ENCODE results near the gene PTPRN2.

The PTPRN2 gene

DNA sequence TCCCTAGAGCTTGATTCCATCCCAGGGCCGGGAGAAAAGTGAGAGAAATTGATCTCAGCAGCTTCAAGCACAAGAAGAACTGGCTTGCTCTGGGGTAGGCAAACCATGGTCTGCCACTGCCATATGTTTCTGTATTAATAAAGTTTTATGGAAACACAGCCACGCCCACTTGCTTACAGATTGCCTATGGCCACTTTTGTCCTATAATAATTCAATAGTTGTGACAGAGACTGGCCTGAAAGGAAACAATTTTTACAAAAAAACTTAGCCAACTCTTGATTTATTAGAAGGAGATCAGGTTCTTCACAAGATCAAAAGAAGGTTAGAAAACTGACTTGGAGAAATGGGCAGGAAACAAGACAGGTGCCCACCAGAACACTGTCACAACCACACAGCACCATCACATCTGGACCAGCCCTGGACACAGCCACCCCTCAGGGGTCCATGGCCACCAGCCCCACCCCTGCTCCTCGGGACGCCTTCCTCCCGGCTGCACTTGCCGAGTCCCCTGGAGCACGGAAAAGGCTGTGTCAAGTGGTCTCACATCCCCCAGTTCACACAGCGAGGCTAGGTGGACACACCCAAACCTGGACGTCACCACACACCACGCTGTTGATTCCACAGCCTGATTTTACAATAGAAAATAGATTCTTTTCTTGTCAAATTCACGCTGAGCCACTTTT is 85.4 kb downstream of the PTPRN2 start:
- intact Hi-C loops (cut with DNase I) = no loop called here
- no peak for DNase-seq

DNA sequence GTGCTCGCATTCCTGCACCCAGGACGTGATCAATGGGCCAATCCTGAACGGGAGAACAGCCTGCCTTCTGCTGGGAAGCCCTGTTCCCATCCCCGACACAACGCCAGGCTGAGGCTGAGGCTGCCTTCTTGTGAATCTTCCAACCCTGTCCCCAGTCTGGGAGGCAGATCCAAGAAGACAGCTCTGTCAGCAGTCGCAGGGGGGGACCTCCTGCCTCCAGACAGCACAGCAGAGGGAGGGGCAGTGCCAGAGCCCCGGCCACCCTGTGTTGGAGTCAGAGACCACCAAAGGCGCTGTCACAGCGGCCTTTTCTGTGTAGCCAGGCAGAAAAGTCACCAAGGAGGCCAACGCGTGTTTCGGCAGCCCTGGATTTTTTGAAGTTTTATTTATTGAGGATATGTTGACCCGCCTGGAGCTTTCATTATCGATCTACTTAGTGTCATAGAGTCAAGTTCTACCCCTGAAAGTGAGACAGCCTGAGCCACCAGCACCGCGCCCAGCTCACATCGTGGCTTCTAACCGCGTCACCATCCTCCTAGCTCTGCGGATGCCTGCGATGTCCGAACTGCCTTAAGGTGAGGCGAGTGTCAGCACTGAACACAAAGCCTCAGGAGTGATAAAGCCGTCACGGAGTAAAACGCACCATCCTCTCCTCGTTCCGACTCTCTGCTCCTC is 86.1 kb downstream of the PTPRN2 start:
- intact Hi-C loops (cut with DNase I) = no loop called here
- peak in 2 of 42 donors; percentile 28 to 55 for DNase-seq

DNA sequence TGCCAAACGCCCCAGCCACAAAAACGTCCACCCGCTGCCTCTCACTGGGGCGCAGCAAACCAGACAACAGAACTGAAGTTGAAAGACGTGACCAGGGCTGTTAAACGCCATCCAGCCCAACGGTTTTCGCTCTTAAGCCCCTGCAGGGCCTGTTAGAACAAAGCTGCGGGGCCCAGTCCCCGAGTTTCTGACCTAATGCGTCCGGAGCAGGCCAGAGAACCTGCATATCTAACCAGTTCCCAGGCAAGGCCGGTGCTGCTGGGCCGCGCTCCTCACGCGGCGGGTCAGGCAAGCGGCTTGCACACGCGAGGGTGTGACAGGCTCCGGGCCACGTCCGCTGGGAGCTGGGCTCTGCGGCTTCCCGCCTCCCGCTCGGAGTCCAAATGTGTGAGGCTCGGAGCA is 87.0 kb downstream of the PTPRN2 start:
- intact Hi-C loops (cut with DNase I) = no loop called here
- DNase-seq = peak in 2 of 42 donors; percentile 28 to 42

DNA sequence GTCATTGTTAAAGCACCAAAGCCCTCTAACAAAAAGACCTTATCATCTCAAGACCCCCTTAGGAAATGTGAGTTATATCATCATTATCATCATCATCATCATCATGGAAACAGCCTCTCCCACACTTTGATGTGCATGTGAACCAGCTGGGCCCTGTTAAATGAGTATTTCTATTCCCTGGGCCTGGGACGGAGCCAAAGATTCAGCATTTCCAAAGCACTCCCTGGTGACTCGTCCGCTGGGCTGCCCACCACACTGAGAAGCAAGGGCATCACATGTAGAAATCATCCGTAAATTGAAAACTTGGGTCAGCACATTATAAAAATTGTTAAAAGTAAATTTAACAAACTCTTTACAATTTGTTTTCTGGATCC is 88.6 kb downstream of the PTPRN2 start:
- intact Hi-C loops (cut with DNase I) = no loop called here
- DNase-seq = no peak

DNA sequence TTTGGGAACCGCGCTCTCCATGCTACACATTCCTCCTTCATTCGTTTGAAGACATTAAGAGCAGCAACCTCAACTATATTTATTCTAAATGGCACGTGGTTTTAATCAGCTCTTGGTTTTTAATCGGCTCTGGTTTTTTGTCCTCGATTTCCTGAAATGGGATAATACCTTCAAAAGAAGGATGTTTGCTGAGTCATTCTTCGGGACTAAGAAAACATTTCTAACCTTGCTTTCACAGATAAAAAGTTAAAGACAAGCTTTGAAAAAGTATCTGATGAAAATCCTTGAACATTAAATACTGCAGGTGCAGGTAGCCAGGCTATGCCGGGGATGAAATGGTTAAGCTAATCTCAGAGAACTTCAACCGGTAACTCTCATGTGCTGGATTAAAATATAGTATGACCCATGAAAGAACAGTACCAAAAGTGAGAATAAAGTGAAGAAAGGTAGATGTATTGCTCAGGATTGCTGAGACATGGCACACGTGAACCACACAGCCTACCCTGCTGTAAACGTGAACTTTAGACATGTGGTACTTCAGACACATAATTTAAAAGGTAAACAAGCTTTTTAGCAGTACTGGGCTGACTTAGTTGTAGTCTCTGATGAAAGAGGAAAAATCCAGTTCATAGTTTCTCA is 89.1 kb downstream of the PTPRN2 start:
- intact Hi-C loops (cut with DNase I) = no loop called here
- DNase-seq = no peak

DNA sequence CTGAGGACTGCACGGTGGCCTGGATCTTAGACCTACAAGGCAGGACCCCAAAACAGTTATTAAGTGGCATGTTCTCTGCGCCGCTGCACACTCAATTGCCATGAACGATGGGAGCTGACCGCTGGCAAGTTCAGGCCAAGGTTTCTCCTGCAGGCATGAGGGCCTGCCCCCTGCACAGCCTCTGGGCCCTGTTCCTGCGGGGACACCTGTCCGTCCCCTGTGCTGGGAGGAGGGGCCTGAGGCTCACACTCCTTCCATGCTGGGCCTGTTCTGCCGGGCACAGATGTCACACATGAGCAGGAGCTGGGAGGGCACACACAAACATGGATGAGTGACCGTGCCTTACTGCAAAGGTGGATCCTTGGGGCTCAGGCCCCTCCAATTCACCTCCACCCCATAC is 90.0 kb downstream of the PTPRN2 start:
- intact Hi-C loops (cut with DNase I) = no loop called here
- DNase-seq = no peak

DNA sequence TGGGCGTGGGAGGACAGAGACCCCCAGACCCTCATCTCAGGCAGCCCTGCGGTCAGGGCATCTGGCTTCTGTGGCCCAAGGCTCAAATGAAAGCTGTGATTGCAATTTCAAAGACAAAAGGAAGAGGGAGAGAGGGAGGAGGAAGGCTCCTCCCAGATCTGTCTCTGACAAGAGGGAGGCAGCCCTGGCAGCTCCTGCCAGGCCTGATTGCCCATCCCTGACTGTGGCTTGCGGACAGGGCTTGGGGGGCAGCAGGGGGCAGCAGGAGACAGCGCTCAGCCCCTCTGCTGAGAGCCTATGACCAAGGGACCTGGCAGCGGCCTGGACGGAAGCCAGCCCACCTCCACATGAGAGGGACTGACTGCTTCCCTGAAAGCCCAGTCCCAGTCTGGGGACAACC is 91.8 kb downstream of the PTPRN2 start:
- intact Hi-C loops (cut with DNase I) = no loop called here
- DNase-seq = peak in 2 of 42 donors; percentile 33 to 48

DNA sequence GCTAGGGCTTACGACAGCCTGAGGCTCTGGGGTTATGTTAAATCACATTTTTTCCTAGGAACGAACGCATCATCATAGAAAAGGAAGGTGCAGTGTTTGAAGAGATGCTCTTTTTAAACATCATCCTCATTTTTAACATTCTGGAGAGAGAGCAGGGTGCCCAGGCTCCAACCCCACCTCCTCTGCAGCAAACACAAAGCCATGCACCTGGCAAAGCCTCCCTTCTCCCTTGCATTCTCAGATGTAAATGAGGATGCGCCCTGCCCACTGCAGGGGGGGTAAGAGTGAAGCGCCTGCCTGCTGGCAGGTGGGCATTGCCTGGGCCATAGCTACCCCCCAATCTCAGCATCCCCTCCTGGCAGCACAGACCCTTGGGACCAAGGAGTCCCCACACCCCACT is 92.4 kb downstream of the PTPRN2 start:
- peak in 3 of 42 donors; percentile 42 to 61 (median 59) for DNase-seq
- intact Hi-C loops (cut with DNase I) = no loop called here

DNA sequence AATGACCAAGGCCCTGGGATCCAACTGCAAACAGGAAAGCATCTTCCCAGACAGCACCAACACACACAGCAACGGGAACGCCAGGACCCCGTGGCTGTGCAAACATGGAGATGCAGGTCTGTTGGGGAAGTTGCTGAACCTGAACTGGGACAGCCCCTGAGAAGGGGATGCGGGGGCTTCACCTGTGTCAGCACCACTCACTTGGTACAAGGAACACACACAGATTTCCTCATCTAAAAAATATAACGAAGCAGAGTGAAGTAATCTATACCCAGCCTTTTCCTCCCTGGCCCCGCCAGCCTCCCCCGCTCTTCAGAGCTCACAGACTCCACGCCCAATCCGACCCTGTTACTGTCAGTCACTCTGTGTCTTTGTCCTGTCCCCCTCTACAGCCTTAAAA is 93.0 kb downstream of the PTPRN2 start:
- intact Hi-C loops (cut with DNase I) = no loop called here
- DNase-seq = peak in 15 of 42 donors; percentile 31 to 72 (median 53)

DNA sequence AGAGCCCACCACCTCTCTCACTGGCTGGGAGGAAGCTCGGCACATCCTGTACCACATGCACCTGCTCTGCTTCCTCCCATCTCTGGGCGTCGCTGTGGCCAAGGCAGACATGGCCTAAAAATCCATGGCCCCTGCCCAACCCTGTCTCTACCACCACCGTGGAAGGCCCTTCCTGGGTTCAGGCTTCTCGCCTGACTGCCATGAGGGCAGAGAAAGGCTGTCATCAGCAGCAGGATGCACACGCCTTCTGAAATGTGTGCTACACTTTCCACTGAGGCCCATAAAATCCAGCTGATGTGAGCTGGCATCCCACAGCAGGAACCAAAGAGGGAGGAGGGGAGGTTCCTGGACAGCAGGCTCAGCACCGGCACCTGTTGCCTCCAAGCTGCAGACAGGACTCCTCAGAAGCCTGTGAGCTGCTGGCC is 93.4 kb downstream of the PTPRN2 start:
- intact Hi-C loops (cut with DNase I) = no loop called here
- peak in 2 of 42 donors; percentile 32 to 48 for DNase-seq

DNA sequence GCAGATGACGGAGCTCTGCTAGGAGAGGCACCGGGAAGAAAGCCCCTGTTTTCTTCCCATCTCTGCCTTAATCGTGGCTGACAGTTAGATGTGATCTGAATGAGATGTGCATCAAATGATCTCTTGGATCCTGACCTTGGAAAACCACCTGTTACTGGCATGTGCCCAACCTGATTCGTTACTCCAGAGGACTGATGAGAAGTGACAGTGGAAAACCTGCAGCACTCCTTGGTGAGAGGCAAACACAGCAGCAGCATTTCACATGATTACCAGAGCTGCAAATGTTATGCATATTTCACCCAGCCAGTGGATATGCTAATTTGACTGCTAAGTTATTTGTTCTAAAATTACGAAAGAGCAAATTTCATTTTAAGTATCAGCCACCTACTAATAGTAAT is 95.3 kb downstream of the PTPRN2 start:
- peak in 10 of 42 donors; percentile 30 to 80 (median 58) for DNase-seq
- intact Hi-C loops (cut with DNase I) = no loop called here

DNA sequence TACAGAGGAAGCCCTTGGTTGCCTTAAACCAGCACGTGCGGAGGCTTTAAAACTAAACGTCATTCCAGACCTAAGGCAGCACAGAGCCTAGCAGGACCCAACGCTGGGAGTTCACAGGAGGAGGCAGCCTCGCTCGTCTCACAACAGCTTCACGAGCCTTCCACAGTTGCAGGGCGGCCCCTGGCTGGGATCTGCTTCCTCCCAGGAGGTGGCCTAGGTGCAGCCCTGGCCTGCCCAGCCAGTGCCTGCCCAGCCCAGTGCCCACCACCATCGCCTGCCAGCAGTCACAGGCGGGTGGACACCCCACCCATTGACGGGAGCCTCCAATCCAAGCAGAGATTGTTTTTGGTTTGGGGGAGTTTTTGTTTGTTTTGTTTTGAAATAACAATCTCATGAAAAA is 96.5 kb downstream of the PTPRN2 start:
- intact Hi-C loops (cut with DNase I) = no loop called here
- no peak for DNase-seq

DNA sequence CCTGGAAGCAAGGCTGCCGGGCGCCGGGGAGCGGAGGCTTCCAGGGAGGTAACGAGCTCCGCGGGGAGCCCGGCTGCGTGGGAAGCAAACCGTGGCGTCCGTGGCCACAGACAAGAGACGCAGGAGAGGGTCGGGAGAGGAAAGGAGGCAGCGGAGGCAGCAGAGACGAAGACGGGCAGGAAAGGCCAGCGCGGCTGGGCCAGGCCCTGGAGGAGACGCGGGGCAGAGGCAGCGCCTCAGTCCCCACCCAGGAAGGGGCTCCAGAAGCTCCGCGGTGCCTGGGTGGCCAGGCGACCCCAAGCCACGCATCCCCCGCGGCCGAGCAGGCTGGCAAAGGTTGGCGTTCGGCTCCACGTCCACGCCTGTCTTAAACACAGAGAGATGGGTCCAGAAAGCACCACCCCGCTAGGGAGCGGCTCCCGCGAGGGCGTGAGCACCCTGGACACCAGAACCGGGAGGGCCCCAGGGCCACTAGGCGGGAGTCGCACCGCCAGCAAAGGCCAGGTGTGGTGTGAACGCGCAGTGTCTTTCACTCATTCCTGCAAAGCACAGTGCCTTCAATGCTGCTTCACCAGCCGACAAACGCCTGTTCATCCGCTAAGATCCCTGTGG is 97.3 kb downstream of the PTPRN2 start:
- intact Hi-C loops (cut with DNase I) = no loop called here
- DNase-seq = no peak

DNA sequence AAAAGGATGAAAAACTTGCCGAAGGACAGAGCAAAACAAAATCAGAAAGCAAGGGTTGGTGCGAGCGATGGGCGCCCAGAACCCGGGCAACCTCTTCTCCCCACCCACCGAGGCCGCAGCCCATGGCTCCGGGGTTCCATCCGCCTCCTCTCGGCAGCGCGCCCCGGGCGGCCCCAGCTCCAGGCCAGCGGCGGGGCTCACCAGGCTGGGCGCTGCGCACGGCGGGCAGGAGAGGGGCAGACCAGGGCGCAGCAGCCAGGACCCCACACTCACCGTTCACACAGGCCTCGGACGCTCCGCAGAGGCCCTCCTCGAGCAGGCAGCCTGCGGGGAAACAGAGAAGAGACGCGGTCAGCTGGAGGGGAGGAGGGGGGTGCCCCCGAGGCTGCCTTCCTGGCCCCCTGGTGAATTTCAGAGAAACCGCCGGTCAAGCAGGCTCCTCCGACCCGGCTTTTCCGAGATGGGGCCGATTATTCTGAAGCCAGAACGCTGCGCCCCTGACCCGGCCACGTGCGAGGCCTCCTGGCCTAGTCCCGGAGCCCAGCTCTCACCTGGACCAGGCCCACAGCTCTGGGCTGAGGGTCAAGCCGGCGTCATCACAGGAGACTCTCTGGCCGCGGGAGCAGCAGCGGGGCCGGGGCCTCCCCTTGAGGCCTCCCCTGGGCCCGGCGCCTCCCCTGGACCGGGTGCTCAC is 98.0 kb downstream of the PTPRN2 start:
- intact Hi-C loops (cut with DNase I) = no loop called here
- no peak for DNase-seq

DNA sequence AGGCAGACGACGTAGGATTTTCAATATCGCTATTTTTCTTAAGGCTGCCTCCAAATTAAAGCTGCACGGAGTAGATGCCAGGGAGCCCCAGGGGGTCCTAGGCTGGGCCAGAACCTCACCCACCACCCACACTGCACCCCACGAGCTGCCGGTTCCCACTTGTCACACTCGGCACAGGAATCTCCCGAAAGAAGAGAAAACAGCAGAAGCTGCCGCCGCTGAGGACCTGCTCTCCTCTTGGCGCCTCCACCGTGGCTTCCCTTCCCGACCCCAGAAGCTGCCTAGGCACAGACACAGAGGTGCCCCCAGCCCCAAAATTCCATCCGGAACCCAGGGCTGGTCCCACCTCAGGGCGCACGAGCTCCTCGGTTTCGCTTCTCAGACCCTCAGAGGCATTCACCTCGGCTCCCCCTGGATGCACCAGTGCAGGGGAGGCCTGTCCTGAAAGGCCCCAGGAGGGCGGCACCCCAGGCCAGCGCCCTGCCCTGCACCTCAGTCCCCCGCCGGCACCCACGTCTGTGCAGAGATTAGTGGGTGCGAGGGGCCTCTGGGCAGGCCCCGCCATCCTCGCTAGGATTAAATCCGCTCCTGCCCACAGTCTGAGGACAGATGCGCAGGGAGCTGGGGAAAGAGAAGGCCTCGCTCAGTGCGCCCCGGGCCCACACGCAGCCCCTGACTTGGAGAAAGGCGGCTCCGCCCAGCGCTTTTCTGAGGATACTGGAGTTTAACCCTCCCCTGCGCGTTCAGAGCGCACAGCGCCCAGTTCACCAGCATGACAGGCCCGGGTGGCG is 99.2 kb downstream of the PTPRN2 start:
- intact Hi-C loops (cut with DNase I) = no loop called here
- DNase-seq = peak in 3 of 42 donors; percentile 18 to 30 (median 26)

DNA sequence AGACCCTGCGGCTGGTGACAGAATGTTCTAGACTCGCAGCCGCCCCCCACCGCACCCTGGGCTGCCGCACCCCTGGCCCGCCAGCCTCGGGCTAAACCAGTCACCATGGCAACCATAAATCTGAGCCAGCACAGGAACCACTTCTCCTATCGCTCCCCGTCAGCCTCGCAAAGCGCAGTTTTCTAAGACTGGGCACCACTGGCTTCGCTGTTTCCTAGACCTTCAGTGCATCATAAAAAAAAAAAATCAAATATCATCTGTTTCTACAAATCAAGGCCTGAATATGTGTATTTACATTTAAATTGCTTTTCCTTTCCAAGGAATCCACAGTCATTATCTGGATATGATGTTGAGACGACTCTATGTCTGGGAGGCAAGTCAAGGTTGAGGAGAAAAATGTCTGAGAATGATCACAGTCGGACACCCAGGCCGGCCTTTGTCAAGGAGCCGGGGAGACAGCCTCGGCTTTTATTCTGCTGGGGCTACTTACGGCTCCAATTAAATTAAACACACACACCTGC is 99.9 kb downstream of the PTPRN2 start:
- peak in 22 of 42 donors; percentile 39 to 80 (median 60) for DNase-seq
- intact Hi-C loops (cut with DNase I) = no loop called here

DNA sequence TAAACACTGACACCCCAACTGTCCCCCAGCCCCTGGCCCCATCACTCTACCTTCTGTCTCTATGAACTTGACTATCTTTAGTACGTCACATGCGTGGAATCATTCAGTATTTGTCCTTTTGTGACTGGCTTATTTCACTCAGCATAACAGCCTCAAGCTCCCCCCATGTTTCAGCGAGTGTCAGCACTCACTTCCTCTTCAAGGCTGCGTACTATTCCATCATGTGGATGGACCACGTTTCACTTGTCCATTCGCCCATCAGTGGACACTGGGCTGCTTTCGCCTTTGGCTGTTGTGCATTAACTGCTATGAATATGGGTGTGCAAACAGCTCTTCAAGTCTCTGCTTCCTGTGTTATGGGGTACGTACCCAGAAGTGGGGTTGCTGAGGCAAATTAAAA is 100.7 kb downstream of the PTPRN2 start:
- DNase-seq = no peak
- intact Hi-C loops (cut with DNase I) = no loop called here

DNA sequence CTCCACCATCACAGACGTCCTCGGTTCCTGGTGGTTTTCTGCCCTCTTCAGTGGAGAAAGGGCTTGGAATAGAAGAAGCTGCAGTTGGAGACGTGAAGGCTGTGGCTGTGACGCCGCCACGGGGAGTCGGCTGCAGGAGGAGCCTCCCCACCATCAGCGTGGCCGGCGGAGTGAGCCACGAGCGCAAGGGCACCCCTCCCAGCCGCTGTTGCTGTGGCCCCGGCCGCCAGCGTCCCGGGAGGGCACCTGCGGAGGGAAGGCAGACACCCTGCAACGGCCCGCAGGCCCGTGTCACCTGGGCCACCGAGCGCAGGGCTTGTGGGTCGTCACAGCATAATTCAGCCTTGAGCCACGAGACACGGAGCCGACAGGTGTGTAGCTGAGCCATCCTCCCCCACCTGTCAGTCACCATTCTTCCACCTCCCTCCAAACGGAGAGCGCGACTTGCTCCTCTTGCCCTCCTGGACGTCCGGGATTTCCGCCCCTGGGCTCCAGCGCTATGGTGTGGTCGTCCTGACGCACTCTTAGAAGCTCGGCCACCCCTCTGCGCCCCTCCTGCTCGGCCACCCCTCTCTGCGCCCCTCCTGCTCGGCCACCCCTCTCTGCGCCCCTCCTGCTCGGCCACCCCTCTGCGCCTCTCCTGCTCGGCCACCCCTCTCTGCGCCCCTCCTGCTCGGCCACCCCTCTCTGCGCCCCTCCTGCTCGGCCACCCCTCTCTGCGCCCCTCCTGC is 102.7 kb downstream of the PTPRN2 start:
- peak in 1 of 42 donors; percentile 31 for DNase-seq
- intact Hi-C loops (cut with DNase I) = no loop called here

Data from head of caudate nucleus (tissue), 42 donors.